Fibroblast of skin of left biceps (primary cell): Measurements from ENCODE around the gene TBC1D9.
A peak's percentile ranks its signal among the peaks of the same experiment; 100 is the strongest.

Experiments
- DNase-seq, 2 experiments: peaks; one replicate each; pipeline ENCODE4 v3.0.0-alpha.2; 2013; ENCODE audit warnings: low read depth in 2 of 2

The TBC1D9 gene

GRCh38 chr4:140720387-140721304 is 35.5 kb downstream of the TBC1D9 start:
- DNase-seq = no peak

GRCh38 chr4:140719686-140720085 is 36.5 kb downstream of the TBC1D9 start:
- DNase-seq = no peak

GRCh38 chr4:140719022-140719421 is 37.2 kb downstream of the TBC1D9 start:
- DNase-seq = peak in 1 of 2 experiments; percentile 21

- peak in 1 of 2 experiments; percentile 33 for DNase-seq
Observed at GRCh38 chr4:140718241-140718952, 37.8 kb downstream of the TBC1D9 start.

GRCh38 chr4:140717313-140717712 is 38.9 kb downstream of the TBC1D9 start:
- no peak for DNase-seq

- DNase-seq = no peak
Observed at GRCh38 chr4:140715119-140715518, 41.1 kb downstream of the TBC1D9 start.

GRCh38 chr4:140711910-140712309 is 44.3 kb downstream of the TBC1D9 start:
- no peak for DNase-seq

GRCh38 chr4:140710908-140711622 is 45.1 kb downstream of the TBC1D9 start:
- DNase-seq = no peak

- DNase-seq = no peak
Observed at GRCh38 chr4:140707325-140707724, 48.9 kb downstream of the TBC1D9 start.

GRCh38 chr4:140706665-140707064 is 49.5 kb downstream of the TBC1D9 start:
- no peak for DNase-seq

GRCh38 chr4:140706276-140706625 is 49.9 kb downstream of the TBC1D9 start:
- DNase-seq = no peak

GRCh38 chr4:140705625-140706275 is 50.4 kb downstream of the TBC1D9 start:
- no peak for DNase-seq

- DNase-seq = no peak
Observed at GRCh38 chr4:140704964-140705363, 51.2 kb downstream of the TBC1D9 start.

- DNase-seq = no peak
Observed at GRCh38 chr4:140704392-140704960, 51.7 kb downstream of the TBC1D9 start.

GRCh38 chr4:140703463-140703862 is 52.7 kb downstream of the TBC1D9 start:
- DNase-seq = no peak

GRCh38 chr4:140702096-140702757 is 54.0 kb downstream of the TBC1D9 start:
- no peak for DNase-seq

- DNase-seq = no peak
Observed at GRCh38 chr4:140701071-140701470, 55.1 kb downstream of the TBC1D9 start.

GRCh38 chr4:140697709-140698560 is 58.2 kb downstream of the TBC1D9 start:
- no peak for DNase-seq

- DNase-seq = no peak
Observed at GRCh38 chr4:140695483-140695882, 60.7 kb downstream of the TBC1D9 start.

GRCh38 chr4:140693562-140693961 is 62.6 kb downstream of the TBC1D9 start:
- DNase-seq = no peak
